Measurements from ENCODE around the gene MEMO1. TPM values are rescaled to one million over a fixed set of nuclear protein-coding genes. Genes with fewer than 3 reads are reported as not detected.

Gene MEMO1
- polyA plus RNA-seq, 1 of the 3 experiments (the other 2 are of a cell fraction): 54.3 TPM

Other genes with a start within 250 kb of the MEMO1 start
- 130 and 155 TPM in 2 replicates for gene DPY30, start 28.8 kb upstream of the MEMO1 start, polyA plus RNA-seq (2012; rRNA removed)
- gene SPAST, start 52.5 kb upstream of the MEMO1 start, polyA plus RNA-seq (2012; rRNA removed): 6.1 and 6.8 TPM in 2 replicates
- 13.7 and 20.5 TPM in 2 replicates for gene SLC30A6, start 154.9 kb upstream of the MEMO1 start, polyA plus RNA-seq (2012; rRNA removed)